NAMALWA (cell line): Measurements from ENCODE around the gene GPR78.
"Not testable (repeated sequence)": the region's sequence is repeated elsewhere in the genome, so short reads cannot be mapped to it uniquely, and the experiment has no call there.

ENCODE experiments used
- DNase-seq: peaks from one replicate; pipeline ENCODE4 v3.0.0-alpha.2; 2015; ENCODE audit warnings: low spot score

The GPR78 gene

GRCh38 chr4:8564595-8564994 lies 15.6 kb upstream of the GPR78 start:
- DNase-seq, result no peak

DNA sequence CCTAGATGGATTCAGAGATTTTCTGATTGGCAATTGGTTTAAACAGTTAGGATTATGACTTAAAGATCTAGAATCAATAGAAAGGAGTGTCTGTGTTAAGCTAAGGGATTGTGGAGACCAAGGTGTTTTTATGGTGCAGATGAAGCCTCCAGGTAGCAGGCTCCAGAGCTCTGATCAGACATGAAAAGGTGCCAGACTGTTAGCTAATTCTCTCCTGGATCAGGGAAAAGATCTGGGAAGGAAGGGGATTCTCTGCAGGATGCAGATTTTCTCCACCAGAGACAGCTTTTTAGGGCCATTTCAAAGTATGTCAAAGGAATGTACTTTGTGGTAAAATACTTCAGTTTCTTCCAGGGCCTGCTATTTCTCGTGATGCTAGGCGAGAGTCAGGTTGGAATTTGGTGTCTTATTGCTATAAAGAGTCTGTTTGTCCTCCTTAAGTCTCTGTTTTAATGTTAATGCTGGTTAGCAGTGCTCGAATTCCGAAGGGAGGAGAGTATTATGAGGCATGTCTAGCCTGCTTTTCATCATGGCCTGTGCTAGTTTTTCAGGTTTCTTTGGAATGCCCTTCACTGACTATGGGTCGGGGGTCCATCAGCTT lies 12.0 kb upstream of the GPR78 start:
- DNase-seq, result no peak

GRCh38 chr4:8570201-8570600 lies 10.0 kb upstream of the GPR78 start:
- DNase-seq, result no peak

GRCh38 chr4:8571702-8572685 lies 8.2 kb upstream of the GPR78 start:
- DNase-seq, result no peak

DNA sequence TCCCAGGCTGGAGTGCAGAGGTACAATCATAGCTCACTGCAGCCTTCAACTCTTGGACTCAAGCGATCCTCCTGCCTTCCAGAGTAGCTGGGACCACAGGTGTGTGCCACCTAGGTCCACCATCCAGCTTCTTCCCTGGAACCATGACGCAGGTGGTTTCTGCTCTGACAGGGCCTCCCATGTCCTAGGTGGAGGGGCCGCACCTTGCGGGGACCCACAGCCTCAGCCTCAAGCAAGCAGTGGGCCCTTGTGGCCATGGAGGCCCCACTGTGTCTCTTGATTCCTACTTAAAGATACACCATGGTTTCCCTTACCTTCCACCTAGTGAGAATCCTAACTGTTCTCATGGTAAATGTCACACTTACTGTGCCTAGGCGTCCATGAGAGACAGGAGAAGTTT lies 6.9 kb upstream of the GPR78 start:
- DNase-seq, result no peak

- no peak for DNase-seq
These were observed 5.3 kb upstream of the GPR78 start for GRCh38 chr4:8574796-8575370.

DNA sequence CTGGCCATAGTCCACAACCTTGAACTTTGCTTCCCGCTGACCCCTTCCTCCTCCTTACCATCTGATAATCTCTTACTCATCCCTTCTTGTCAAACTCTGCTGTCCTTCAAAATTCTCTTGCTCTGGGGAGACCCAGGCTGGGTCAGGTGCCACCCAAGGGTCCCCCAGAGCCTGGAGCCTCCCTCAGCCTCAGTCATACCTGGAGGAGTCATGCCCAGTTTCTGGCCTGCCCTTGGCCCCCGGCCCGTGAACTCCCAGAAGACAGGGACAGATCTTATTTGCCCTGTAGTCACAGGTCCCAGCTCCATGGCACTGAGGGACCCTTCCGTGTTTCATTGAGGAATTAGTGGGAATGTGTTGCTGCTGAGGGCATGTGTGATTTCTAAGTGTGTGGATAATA lies 4.7 kb upstream of the GPR78 start:
- DNase-seq, result no peak

GRCh38 chr4:8576591-8576990 lies 3.6 kb upstream of the GPR78 start:
- DNase-seq, result not testable (repeated sequence)

- DNase-seq, result no peak
These were observed 3.1 kb upstream of the GPR78 start for GRCh38 chr4:8577046-8577445.

GRCh38 chr4:8577972-8578371 lies 2.2 kb upstream of the GPR78 start:
- DNase-seq, result no peak

- DNase-seq, result no peak
These were observed 1.5 kb upstream of the GPR78 start for GRCh38 chr4:8578717-8579116.

- no peak for DNase-seq
These were observed 469 bp upstream of the GPR78 start for GRCh38 chr4:8579526-8580320.

- no peak for DNase-seq
These were observed 1.1 kb downstream of the GPR78 start for GRCh38 chr4:8581094-8581861.

- DNase-seq, result no peak
These were observed 1.8 kb downstream of the GPR78 start for GRCh38 chr4:8582016-8582415.

- no peak for DNase-seq
These were observed 2.2 kb downstream of the GPR78 start for GRCh38 chr4:8582436-8582835.

DNA sequence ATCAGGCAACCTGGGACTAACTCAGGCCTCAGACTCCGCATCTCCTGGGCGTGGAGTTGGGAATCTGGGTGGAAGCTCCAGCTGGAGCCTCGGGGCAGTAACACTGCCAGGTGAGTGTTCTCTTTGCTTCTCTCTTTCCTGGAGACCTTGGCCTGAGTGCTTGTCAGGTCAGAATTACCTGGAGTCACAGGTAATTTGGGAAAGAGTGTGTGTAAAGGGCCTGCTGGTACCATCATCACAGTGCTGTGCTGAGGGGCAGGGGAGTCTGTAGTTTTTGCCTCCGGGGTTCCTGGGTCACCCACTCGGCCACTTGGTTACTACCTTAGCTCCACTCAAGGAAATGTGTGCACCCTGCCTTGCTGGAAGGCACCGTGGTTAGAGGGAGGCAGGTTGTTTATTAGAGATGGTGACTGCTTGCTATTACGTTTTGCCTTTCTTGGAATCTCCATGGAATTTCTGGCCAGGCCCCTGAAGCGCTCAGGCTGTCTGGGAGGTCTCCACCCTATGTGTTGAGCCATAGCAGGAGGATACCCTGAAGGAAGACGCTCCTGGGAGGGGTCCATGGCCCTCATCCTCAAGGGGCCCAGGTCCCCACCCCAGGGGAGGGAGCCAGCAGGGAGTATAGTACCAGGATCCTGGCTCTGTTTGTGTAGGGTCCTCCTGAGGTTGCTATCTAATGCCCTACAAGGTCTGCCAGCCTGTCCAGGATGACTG lies 2.9 kb downstream of the GPR78 start:
- no peak for DNase-seq

DNA sequence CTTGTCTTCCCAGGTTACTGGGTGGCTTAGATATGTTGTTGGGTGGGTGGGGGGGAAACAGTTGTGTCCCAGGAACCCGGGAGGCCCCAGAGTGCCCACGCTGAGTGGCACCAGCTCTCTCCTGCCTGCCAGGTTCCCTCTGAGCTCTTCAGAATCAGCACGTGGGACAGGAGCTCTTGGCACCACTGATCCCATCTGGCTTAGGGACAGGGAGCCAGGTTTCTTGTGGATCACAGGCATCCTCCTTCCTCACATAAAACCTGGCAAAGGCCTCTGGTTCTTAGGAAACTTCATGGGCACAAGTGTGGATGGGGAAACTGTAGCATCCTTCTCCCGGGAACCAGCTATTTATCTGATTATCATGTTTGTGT lies 3.4 kb downstream of the GPR78 start:
- no peak for DNase-seq

GRCh38 chr4:8585186-8585585 lies 5.0 kb downstream of the GPR78 start:
- peak; percentile 18 for DNase-seq

DNA sequence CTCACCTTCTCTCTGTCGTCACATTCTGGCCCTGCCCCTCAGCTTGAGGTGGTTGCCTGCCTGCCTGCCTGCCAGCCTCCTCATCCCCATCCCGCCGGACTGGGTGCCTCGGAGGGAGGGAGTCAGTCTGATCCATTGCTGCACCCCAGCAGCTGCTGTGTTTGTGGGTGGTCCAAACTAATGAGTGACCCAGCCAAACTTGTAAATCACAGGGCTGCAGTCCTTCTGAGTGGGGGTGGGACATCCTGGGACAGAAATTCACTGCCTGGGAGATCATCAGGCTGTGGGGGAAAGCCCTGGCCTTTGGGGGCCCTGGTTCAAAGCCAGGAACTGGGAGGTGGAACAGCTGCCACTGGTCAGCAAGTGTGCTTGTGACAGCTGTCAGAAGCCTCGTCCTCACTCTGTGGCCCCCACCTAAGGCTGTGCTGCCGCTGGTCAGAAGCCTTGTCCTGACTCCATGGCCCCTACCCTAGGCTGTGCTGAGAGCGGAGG lies 5.6 kb downstream of the GPR78 start:
- DNase-seq, result no peak

- no peak for DNase-seq
These were observed 6.1 kb downstream of the GPR78 start for GRCh38 chr4:8586246-8586645.
